K562 (cell line): ENCODE data around the gene CCDC116. TPM values are rescaled to one million over a fixed set of nuclear protein-coding genes. Genes with fewer than 3 reads are reported as not detected.
A peak's percentile ranks its signal among the peaks of the same experiment; 100 is the strongest.

Experiments
- CHD2 ChIP-seq: IDR thresholded peaks from 2 replicates; pipeline ENCODE4 v1.6.1; 2011; ENCODE audit warnings: low read depth, low read length
- ELF1 ChIP-seq: fragments of 200-800 bp; sonication (Bioruptor generic); IDR thresholded peaks from 2 replicates; pipeline ENCODE4 v1.6.1; 2016; ENCODE audit warnings: missing genetic modification characterization, missing compliant biosample characterization
- KAT7 ChIP-seq: sonication (generic); formaldehyde crosslinking; IDR thresholded peaks from 2 replicates; pipeline ENCODE4 v1.8.0; 2022; ENCODE audit warnings: missing genetic modification reagents, mild to moderate bottlenecking, borderline replicate concordance
- MAFG ChIP-seq: fragments of 450-650 bp; conservative IDR thresholded peaks from 2 replicates; pipeline ENCODE4 v1.6.1; 2016; ENCODE audit warnings: missing genetic modification characterization, missing compliant biosample characterization
- NFIC ChIP-seq: fragments of 450-650 bp; IDR thresholded peaks from 2 replicates; pipeline ENCODE4 v1.6.1; 2017; ENCODE audit warnings: mild to moderate bottlenecking, inconsistent platforms
- NFYB ChIP-seq: IDR thresholded peaks from 2 replicates; pipeline ENCODE4 v1.6.1; 2011; ENCODE audit warnings: mild to moderate bottlenecking, moderate library complexity; ENCODE audit not compliant: insufficient read length; ENCODE audit errors: extremely low read depth
- NR2C1 ChIP-seq, 2 experiments: fragments of 450-650 bp; IDR thresholded peaks; 2 replicates each; pipeline ENCODE4 v1.6.1; 2017; ENCODE audit warnings: mild to moderate bottlenecking in 2 of 2, antibody characterized with exemption in 1 of 2, inconsistent platforms in 1 of 2, missing compliant biosample characterization in 1 of 2, missing genetic modification characterization in 1 of 2
- PHTF2 ChIP-seq: fragments of 250-450 bp; sonication (Bioruptor Pico); IDR thresholded peaks from 2 replicates; pipeline ENCODE4 v1.5.0; 2021; ENCODE audit warnings: mild to moderate bottlenecking
- PPARD ChIP-seq: fragments of 250-450 bp; sonication (Bioruptor Pico); IDR thresholded peaks from 2 replicates; pipeline ENCODE4 v1.8.0; 2022; ENCODE audit warnings: inconsistent platforms, mild to moderate bottlenecking, moderate library complexity
- PRPF4 ChIP-seq: fragments of 200-400 bp; formaldehyde crosslinking; IDR thresholded peaks from one replicate; pipeline ENCODE4 v1.6.1; 2017; ENCODE audit warnings: low read length, low read depth, mild to moderate bottlenecking; ENCODE audit not compliant: insufficient read depth, poor library complexity, severe bottlenecking
- RBM22 ChIP-seq: fragments of 200-400 bp; formaldehyde crosslinking; IDR thresholded peaks from 2 replicates; pipeline ENCODE4 v1.6.1; 2018; ENCODE audit warnings: low read length, low read depth; ENCODE audit not compliant: poor library complexity, severe bottlenecking
- RUNX1 ChIP-seq: sonication (generic); IDR thresholded peaks from 2 replicates; pipeline ENCODE4 v1.6.1; 2016; ENCODE audit warnings: antibody characterized with exemption, low read depth
- SMARCE1 ChIP-seq: fragments of 450-650 bp; IDR thresholded peaks from 2 replicates; pipeline ENCODE4 v1.7.1; 2016; ENCODE audit warnings: mild to moderate bottlenecking
- SRF ChIP-seq, 2 experiments: fragments of 250-450, 450-650 bp in 1 of 2; sonication (Bioruptor Pico) in 1 of 2; sonication (generic) in 1 of 2; formaldehyde crosslinking; IDR thresholded peaks; 2 replicates each; pipeline versions ENCODE4 v1.5.0 to v1.5.1; 2020 to 2022; ENCODE audit warnings: mild to moderate bottlenecking in 1 of 2, missing genetic modification reagents in 1 of 2
- ZKSCAN3 ChIP-seq: fragments of 250-450 bp; sonication (Bioruptor Pico); IDR thresholded peaks from 2 replicates; pipeline ENCODE4 v1.4.0; 2020
- ZNF408 ChIP-seq: fragments of 250-450 bp; sonication (Bioruptor Pico); IDR thresholded peaks from 2 replicates; pipeline ENCODE4 v1.4.0; 2020; ENCODE audit warnings: low read depth, mild to moderate bottlenecking, moderate library complexity
- ZNF551 ChIP-seq: fragments of 250-450 bp; sonication (Bioruptor Pico); IDR thresholded peaks from 2 replicates; pipeline ENCODE4 v1.5.0; 2021; ENCODE audit warnings: mild to moderate bottlenecking, moderate library complexity
- ZNF699 ChIP-seq: fragments of 250-450 bp; sonication (Bioruptor Pico); IDR thresholded peaks from 2 replicates; pipeline ENCODE4 v1.8.0; 2021; ENCODE audit warnings: mild to moderate bottlenecking, moderate library complexity; ENCODE audit not compliant: insufficient replicate concordance
- polyA plus RNA-seq, 8 experiments: library from polyadenylated mRNA; depleted of rRNA in 4 of 8; stranded (reverse) in 5 of 8; unstranded in 3 of 8; fragments of >200 nt; fragmentation: Nextera tagmentation in 2 of 8; fragmentation: Illumina TruSeq in 1 of 8; extraction: Ambion mirVana in 2 of 8; extraction: Trizol in 1 of 8; gene quantifications; 2 replicates each; pipeline versions ENCODE4 v1.2.1 to v1.2.3, GENCODE V29; 2011 to 2014; ENCODE audit warnings: inconsistent platforms in 1 of 8, missing spikeins in 1 of 8
- total RNA-seq, 7 experiments: library from RNA; depleted of rRNA in 6 of 7; stranded (reverse); fragments of >200 nt in 6 of 7; fragmentation: Illumina TruSeq in 2 of 7; extraction: Trizol in 2 of 7; gene quantifications; 2 replicates each; pipeline versions ENCODE4 v1.2.1 to v1.2.3, GENCODE V29; 2011 to 2021; ENCODE audit warnings: low replicate concordance in 1 of 7
- TF ChIP-seq, protein P1 (sequence below): fragments of 250-450 bp; sonication (Bioruptor Pico); IDR thresholded peaks from 2 replicates; pipeline ENCODE4 v1.8.0; 2022; ENCODE audit warnings: moderate library complexity, mild to moderate bottlenecking, inconsistent platforms
- TF ChIP-seq, protein P2 (sequence below): fragments of 250-450 bp; sonication (Bioruptor Pico); IDR thresholded peaks from 2 replicates; pipeline ENCODE4 v1.9.0; 2021; ENCODE audit warnings: mild to moderate bottlenecking, inconsistent platforms
- TF ChIP-seq, protein P3 (sequence below): sonication (generic); formaldehyde crosslinking; IDR thresholded peaks from 2 replicates; pipeline ENCODE4 v1.8.1; 2023; ENCODE audit warnings: mild to moderate bottlenecking, missing genetic modification reagents, moderate library complexity
- TF ChIP-seq, protein P4 (sequence below): fragments of 250-450 bp; sonication (Bioruptor Pico); IDR thresholded peaks from 2 replicates; pipeline ENCODE4 v1.8.0; 2021; ENCODE audit warnings: borderline replicate concordance, mild to moderate bottlenecking, moderate library complexity; ENCODE audit not compliant: poor library complexity, severe bottlenecking
- TF ChIP-seq, protein P5 (sequence below): fragments of 450-650 bp; IDR thresholded peaks from 2 replicates; pipeline ENCODE4 v1.6.1; 2016; ENCODE audit warnings: missing biosample characterization, missing genetic modification characterization

Gene CCDC116
- total and polyA plus RNA-seq, 9 of the 15 experiments (the other 6 are each of a cell fraction or from before 2014, with no cell fraction given): 1.6 to 11.3 (median 4.7) TPM

DNA sequence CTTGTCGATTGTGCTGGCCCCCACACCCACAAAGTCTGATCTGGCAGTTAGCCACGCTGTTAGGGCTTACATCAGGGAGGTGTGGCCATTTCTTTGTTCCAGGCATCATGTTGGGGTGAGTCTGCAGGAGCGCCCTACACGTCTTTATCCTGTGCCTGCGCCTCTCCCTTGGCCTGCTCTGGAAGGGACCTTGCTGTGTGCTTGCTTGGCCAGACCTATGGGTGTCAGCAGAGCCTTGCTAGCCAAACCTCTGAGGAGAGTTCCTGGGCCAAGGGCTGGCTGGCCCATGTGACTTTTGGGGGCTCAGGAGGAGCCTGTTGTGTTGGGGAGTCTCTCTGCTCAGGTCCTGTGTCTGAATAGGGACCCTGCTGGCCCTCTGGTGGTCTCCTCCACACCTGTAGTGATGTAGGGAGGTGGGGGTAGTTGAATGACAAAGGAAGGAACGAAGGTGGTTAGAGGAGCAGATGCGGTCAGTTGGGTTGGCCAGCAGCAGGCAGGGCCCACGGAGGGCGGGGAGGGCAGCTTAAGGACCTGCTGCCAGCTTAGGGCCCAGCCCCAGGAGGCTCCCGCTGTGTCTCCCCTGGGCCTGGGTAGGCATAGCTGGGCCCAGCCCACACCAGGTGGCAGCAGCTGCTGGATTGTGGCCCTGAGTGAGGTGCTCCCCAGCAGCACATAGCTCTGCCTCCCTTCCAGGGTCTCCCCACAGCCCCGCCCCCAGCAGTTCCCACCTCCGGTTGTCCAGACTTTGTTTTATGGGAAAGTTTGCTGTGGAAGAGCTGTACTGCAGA, 41.2 kb downstream of the CCDC116 start (continued):
- no peak for TF ChIP-seq ELF1 (tag)
- TF ChIP-seq, protein P1, sequence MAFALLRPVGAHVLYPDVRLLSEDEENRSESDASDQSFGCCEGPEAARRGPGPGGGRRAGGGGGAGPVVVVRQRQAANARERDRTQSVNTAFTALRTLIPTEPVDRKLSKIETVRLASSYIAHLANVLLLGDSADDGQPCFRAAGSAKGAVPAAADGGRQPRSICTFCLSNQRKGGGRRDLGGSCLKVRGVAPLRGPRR (CRISPR knock-in tag): no peak
- TF ChIP-seq NR2C1 (IDR thresholded peaks at IDR 0.05): no peak
- no peak for TF ChIP-seq NR2C1 (tag; IDR thresholded peaks at IDR 0.05)
- TF ChIP-seq NFIC: no peak
- TF ChIP-seq PHTF2 (CRISPR knock-in tag): no peak
- TF ChIP-seq ZNF408: no peak
- TF ChIP-seq PPARD (CRISPR knock-in tag): no peak
- no peak for TF ChIP-seq PRPF4
- TF ChIP-seq, protein P2, sequence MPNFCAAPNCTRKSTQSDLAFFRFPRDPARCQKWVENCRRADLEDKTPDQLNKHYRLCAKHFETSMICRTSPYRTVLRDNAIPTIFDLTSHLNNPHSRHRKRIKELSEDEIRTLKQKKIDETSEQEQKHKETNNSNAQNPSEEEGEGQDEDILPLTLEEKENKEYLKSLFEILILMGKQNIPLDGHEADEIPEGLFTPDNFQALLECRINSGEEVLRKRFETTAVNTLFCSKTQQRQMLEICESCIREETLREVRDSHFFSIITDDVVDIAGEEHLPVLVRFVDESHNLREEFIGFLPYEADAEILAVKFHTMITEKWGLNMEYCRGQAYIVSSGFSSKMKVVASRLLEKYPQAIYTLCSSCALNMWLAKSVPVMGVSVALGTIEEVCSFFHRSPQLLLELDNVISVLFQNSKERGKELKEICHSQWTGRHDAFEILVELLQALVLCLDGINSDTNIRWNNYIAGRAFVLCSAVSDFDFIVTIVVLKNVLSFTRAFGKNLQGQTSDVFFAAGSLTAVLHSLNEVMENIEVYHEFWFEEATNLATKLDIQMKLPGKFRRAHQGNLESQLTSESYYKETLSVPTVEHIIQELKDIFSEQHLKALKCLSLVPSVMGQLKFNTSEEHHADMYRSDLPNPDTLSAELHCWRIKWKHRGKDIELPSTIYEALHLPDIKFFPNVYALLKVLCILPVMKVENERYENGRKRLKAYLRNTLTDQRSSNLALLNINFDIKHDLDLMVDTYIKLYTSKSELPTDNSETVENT (CRISPR knock-in tag): 0 out of 2 replicates have a peak, but pooled peaks have one; percentile 21
- TF ChIP-seq, protein P3, sequence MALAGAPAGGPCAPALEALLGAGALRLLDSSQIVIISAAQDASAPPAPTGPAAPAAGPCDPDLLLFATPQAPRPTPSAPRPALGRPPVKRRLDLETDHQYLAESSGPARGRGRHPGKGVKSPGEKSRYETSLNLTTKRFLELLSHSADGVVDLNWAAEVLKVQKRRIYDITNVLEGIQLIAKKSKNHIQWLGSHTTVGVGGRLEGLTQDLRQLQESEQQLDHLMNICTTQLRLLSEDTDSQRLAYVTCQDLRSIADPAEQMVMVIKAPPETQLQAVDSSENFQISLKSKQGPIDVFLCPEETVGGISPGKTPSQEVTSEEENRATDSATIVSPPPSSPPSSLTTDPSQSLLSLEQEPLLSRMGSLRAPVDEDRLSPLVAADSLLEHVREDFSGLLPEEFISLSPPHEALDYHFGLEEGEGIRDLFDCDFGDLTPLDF (CRISPR knock-in tag): peak; percentile 18; the same call in 1 of the 2 replicates
- TF ChIP-seq ZNF551 (CRISPR knock-in tag): no peak
- no peak for TF ChIP-seq SRF (CRISPR knock-in tag; IDR thresholded peaks at IDR 0.05)
- TF ChIP-seq SMARCE1: no peak
- no peak for TF ChIP-seq MAFG (tag)
- TF ChIP-seq KAT7 (CRISPR knock-in tag): no peak
- no peak for TF ChIP-seq RUNX1
- TF ChIP-seq RBM22: no peak
- TF ChIP-seq, protein P4, sequence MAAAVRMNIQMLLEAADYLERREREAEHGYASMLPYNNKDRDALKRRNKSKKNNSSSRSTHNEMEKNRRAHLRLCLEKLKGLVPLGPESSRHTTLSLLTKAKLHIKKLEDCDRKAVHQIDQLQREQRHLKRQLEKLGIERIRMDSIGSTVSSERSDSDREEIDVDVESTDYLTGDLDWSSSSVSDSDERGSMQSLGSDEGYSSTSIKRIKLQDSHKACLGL (CRISPR knock-in tag): no peak
- TF ChIP-seq ZKSCAN3 (CRISPR knock-in tag): no peak
- TF ChIP-seq CHD2: 0 out of 2 replicates have a peak, but pooled peaks have one; percentile 1
- TF ChIP-seq NFYB: no peak
- no peak for TF ChIP-seq ZNF699
- TF ChIP-seq, protein P5, sequence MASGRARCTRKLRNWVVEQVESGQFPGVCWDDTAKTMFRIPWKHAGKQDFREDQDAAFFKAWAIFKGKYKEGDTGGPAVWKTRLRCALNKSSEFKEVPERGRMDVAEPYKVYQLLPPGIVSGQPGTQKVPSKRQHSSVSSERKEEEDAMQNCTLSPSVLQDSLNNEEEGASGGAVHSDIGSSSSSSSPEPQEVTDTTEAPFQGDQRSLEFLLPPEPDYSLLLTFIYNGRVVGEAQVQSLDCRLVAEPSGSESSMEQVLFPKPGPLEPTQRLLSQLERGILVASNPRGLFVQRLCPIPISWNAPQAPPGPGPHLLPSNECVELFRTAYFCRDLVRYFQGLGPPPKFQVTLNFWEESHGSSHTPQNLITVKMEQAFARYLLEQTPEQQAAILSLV: no peak
